Naive thymus-derived CD4-positive, alpha-beta T cell (primary cell): Measurements from ENCODE around the gene SULT1B1. TPM values are rescaled to one million over a fixed set of nuclear protein-coding genes. Genes with fewer than 3 reads are reported as not detected.

Experiments used
- ATAC-seq: fragments of 150-1000 bp; cut with Tn5 transposase; 2 replicates; pipeline ENCODE4 v1.10.0; 2021; ENCODE audit warnings: mild to moderate bottlenecking, moderate library complexity
- CTCF ChIA-PET: fragments of 350-600 bp; sonication (Branson Sonifier 250); formaldehyde crosslinking; loops from one replicate; lab custom pipeline; 2021; ENCODE audit warnings: antibody characterized with exemption; lab: Charles Lee
- POLR2A ChIA-PET: fragments of 350-600 bp; sonication (Branson Sonifier 250); formaldehyde crosslinking; loops from one replicate; lab custom pipeline; 2021; ENCODE audit warnings: antibody characterized with exemption, inconsistent platforms; lab: Charles Lee
- DNase-seq, 9 donors: peaks; one replicate each; pipeline versions ENCODE4 v3.0.0 to v3.0.0-alpha.2; 2020 to 2022; ENCODE audit warnings: mixed read lengths in 1 of 9
- H3K27ac ChIP-seq: one replicate; pipeline ENCODE4 v1.7.0; 2013; ENCODE audit warnings: mild to moderate bottlenecking, low read depth, low read length, moderate library complexity
- H3K27me3 ChIP-seq, 2 donors: one replicate each; pipeline ENCODE4 v1.7.0; 2013; ENCODE audit warnings: low read length in 2 of 2, mild to moderate bottlenecking in 2 of 2, moderate library complexity in 2 of 2; ENCODE audit not compliant: control insufficient read depth in 2 of 2, insufficient read depth in 2 of 2
- H3K36me3 ChIP-seq, 3 experiments: 1 replicate in 2 of 3; 2 replicates in 1 of 3; pipeline ENCODE4 v1.7.0; 2013; ENCODE audit warnings: low read length in 3 of 3, mild to moderate bottlenecking in 3 of 3, moderate library complexity in 1 of 3; ENCODE audit not compliant: insufficient read depth in 3 of 3, control insufficient read depth in 2 of 3
- H3K4me1 ChIP-seq, 2 donors: one replicate each; pipeline ENCODE4 v1.7.0; 2013; ENCODE audit warnings: low read length in 2 of 2, mild to moderate bottlenecking in 2 of 2, moderate library complexity in 1 of 2; ENCODE audit not compliant: control insufficient read depth in 2 of 2, insufficient read depth in 2 of 2
- H3K4me3 ChIP-seq: 2 replicates; pipeline ENCODE4 v1.7.0; 2013; ENCODE audit warnings: mild to moderate bottlenecking, low read length
- H3K9me3 ChIP-seq, 3 experiments: 1 replicate in 2 of 3; 2 replicates in 1 of 3; pipeline ENCODE4 v1.7.0; 2013; ENCODE audit warnings: low read length in 3 of 3; ENCODE audit not compliant: control insufficient read depth in 2 of 3
- H3K27ac Mint-ChIP-seq, 9 donors: one replicate each; pipeline ENCODE4 v1.8.0; 2020 to 2022; ENCODE audit warnings: mixed read lengths in 9 of 9, mild to moderate bottlenecking in 8 of 9, moderate library complexity in 5 of 9, inconsistent platforms in 2 of 9
- H3K27me3 Mint-ChIP-seq, 5 donors: one replicate each; pipeline ENCODE4 v1.8.0; 2021 to 2022; ENCODE audit warnings: mixed read lengths in 5 of 5, mild to moderate bottlenecking in 1 of 5
- H3K36me3 Mint-ChIP-seq, 5 donors: one replicate each; pipeline ENCODE4 v1.8.0; 2020 to 2022; ENCODE audit warnings: mixed read lengths in 5 of 5, mild to moderate bottlenecking in 3 of 5, inconsistent platforms in 1 of 5
- H3K4me1 Mint-ChIP-seq, 7 donors: one replicate each; pipeline ENCODE4 v1.8.0; 2020 to 2022; ENCODE audit warnings: mixed read lengths in 7 of 7, mild to moderate bottlenecking in 3 of 7, inconsistent platforms in 1 of 7
- H3K4me3 Mint-ChIP-seq, 10 donors: one replicate each; pipeline ENCODE4 v1.8.0; 2020 to 2022; ENCODE audit warnings: mild to moderate bottlenecking in 10 of 10, mixed read lengths in 10 of 10, moderate library complexity in 6 of 10, inconsistent platforms in 2 of 10
- H3K9me3 Mint-ChIP-seq, 11 donors: one replicate each; pipeline ENCODE4 v1.8.0; 2020 to 2022; ENCODE audit warnings: mixed read lengths in 11 of 11, mild to moderate bottlenecking in 4 of 11, inconsistent platforms in 1 of 11, moderate library complexity in 1 of 11
- intact Hi-C, 2 donors: fragments of 100-400 bp; cut with micrococcal nuclease; formaldehyde crosslinking; loops; one replicate each; pipeline ENCODE4 v1.15.1; 2023
- polyA plus RNA-seq, 2 donors: library from polyadenylated mRNA; unstranded; fragments of 300-500 nt; fragmentation: Illumina TruSeq; gene quantifications; one replicate each; pipeline ENCODE4 v1.2.3, GENCODE V29; 2021
- total RNA-seq, 6 experiments: library from RNA in 5 of 6; stranded (reverse) in 5 of 6; gene quantifications; 1 replicate in 5 of 6; 2 replicates in 1 of 6; pipeline ENCODE4 v1.2.3 and lab custom pipeline; 2021 to 2026

Gene SULT1B1
- total and polyA plus RNA-seq, 7 experiments from 2014 or later: 8.2 to 32.0 (median 16.7) TPM

GRCh38 chr4:69718396-69719271 lies 41.8 kb downstream of the SULT1B1 start:
- Histone ChIP-seq H3K9me3 (no peaks in the 10 kb centered on the region), H3K27me3 (no peaks in the 10 kb centered on the region), H3K4me1 (no peaks in the 10 kb centered on the region), H3K36me3 (no peaks in the 10 kb centered on the region), H3K27ac (no peak overlapping the region), H3K4me3 (no peak overlapping the region)
- Mint-ChIP-seq H3K36me3 (peaks cover 0 to 25% (median 11%) of the 10 kb centered on the region in 5 donors), H3K27me3 (no peaks in the 10 kb centered on the region), H3K4me3 (no peak overlapping the region), H3K27ac (peak overlapping the region in 3 of 9 donors; percentile 4 to 43 (median 21)), H3K4me1 (peaks cover 0 to 12% (median 8%) of the 10 kb centered on the region in 7 donors), H3K9me3 (no peaks in the 10 kb centered on the region)
- DNase-seq (no peak), ATAC-seq (no peak)
- POLR2A ChIA-PET: no interaction called here
- intact Hi-C loops: loop anchor here in 1 of 2 donors (1.0 kb wide), 1 partner anchor 10 kb away; no protein-coding TSS in a partner anchor
- CTCF ChIA-PET: no interaction called here

- no peaks in the 10 kb centered on the region for H3K27me3 Mint-ChIP-seq
- Histone ChIP-seq H3K4me1 (no peaks in the 10 kb centered on the region), H3K27me3 (no peaks in the 10 kb centered on the region), H3K4me3 (no peak overlapping the region), H3K9me3 (no peaks in the 10 kb centered on the region), H3K27ac (no peak overlapping the region), H3K36me3 (no peaks in the 10 kb centered on the region)
- peaks cover 0 to 19% (median 7%) of the 10 kb centered on the region in 5 donors for H3K36me3 Mint-ChIP-seq
- ChIA-PET POLR2A (no interaction called here), CTCF (no interaction called here)
- intact Hi-C loops: loop anchor here in 1 of 2 donors (1.0 kb wide), 1 partner anchor 11 kb away; no protein-coding TSS in a partner anchor
- no peak overlapping the region for H3K27ac Mint-ChIP-seq
- H3K4me3 Mint-ChIP-seq: no peak overlapping the region
- ATAC-seq (no peak), DNase-seq (no peak)
- peaks cover 0 to 12% (median 8%) of the 10 kb centered on the region in 7 donors for H3K4me1 Mint-ChIP-seq
- no peaks in the 10 kb centered on the region for H3K9me3 Mint-ChIP-seq
These were observed 42.6 kb downstream of the SULT1B1 start for GRCh38 chr4:69717778-69718177.

DNA sequence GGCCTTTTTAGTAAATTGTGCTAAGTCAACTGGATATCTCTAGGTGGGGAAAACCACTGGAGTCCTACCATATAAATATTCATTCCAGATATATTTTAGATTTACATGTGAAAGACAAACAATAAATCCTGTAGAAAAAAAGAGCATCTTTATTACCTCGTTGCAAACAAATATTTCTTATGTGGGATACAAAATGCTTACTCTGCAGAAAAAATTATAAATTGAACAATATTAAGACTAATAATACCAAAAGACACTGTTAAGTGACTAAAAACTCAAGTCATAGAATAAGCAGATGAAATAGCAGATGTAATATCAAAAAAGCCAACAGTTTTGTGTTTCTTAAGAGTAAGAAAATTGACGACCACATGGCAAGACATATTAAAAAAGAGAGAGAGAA lies 43.8 kb downstream of the SULT1B1 start:
- Histone ChIP-seq H3K27ac (no peak overlapping the region), H3K4me3 (no peak overlapping the region), H3K36me3 (no peaks in the 10 kb centered on the region), H3K27me3 (no peaks in the 10 kb centered on the region), H3K4me1 (no peaks in the 10 kb centered on the region), H3K9me3 (no peaks in the 10 kb centered on the region)
- ATAC-seq (no peak), DNase-seq (no peak)
- POLR2A ChIA-PET: no interaction called here
- Mint-ChIP-seq H3K4me1 (peaks cover 0 to 12% (median 8%) of the 10 kb centered on the region in 7 donors), H3K27me3 (no peaks in the 10 kb centered on the region), H3K36me3 (peaks cover 0 to 14% (median 3%) of the 10 kb centered on the region in 5 donors), H3K27ac (no peak overlapping the region), H3K9me3 (no peaks in the 10 kb centered on the region), H3K4me3 (no peak overlapping the region)
- CTCF ChIA-PET: no interaction called here
- intact Hi-C loops: no loop called here

- ChIA-PET POLR2A (no interaction called here), CTCF (no interaction called here)
- Histone ChIP-seq H3K9me3 (no peaks in the 10 kb centered on the region), H3K27me3 (no peaks in the 10 kb centered on the region), H3K36me3 (no peaks in the 10 kb centered on the region), H3K4me3 (no peak overlapping the region), H3K27ac (no peak overlapping the region), H3K4me1 (no peaks in the 10 kb centered on the region)
- Mint-ChIP-seq H3K36me3 (peaks cover 0 to 13% (median 9%) of the 10 kb centered on the region in 5 donors), H3K27ac (peak overlapping the region in 1 of 9 donors; percentile 77), H3K27me3 (no peaks in the 10 kb centered on the region), H3K4me1 (peaks cover 0 to 12% (median 8%) of the 10 kb centered on the region in 7 donors), H3K4me3 (no peak overlapping the region), H3K9me3 (peaks cover 0 to 16% (median 7%) of the 10 kb centered on the region in 11 donors)
- intact Hi-C loops: no loop called here
- peak; percentile 27 for ATAC-seq
- DNase-seq: no peak
These were observed 46.3 kb downstream of the SULT1B1 start for GRCh38 chr4:69714086-69714485.

DNA sequence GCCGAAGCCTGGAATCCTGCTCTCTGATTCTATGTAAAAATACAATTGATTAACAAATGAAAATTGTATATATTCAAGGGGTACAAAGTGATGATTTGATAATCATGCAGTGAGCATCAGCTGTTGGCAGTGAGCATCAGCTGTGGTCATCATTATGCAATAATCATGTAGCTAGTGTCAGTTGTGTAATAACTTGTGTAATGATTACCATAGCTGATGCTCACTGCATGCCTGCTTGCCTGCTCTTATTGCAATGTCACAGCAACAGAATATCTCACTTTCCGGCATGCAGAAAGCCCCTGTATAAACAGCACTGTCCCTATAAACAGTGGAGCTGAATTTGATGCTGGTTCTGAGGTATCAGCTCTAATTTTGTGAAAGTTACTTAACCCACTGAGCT lies 46.8 kb downstream of the SULT1B1 start:
- no peak overlapping the region for H3K4me3 Mint-ChIP-seq
- Histone ChIP-seq H3K27ac (no peak overlapping the region), H3K9me3 (no peaks in the 10 kb centered on the region), H3K36me3 (no peaks in the 10 kb centered on the region), H3K4me3 (no peak overlapping the region), H3K27me3 (no peaks in the 10 kb centered on the region), H3K4me1 (no peaks in the 10 kb centered on the region)
- H3K27ac Mint-ChIP-seq: no peak overlapping the region
- peaks cover 0 to 13% (median 9%) of the 10 kb centered on the region in 5 donors for H3K36me3 Mint-ChIP-seq
- ATAC-seq (peak; percentile 83), DNase-seq (no peak)
- intact Hi-C loops: no loop called here
- H3K9me3 Mint-ChIP-seq: peaks cover 0 to 16% (median 7%) of the 10 kb centered on the region in 11 donors
- H3K4me1 Mint-ChIP-seq: peaks cover 0 to 10% (median 5%) of the 10 kb centered on the region in 7 donors
- POLR2A ChIA-PET: no interaction called here
- no peaks in the 10 kb centered on the region for H3K27me3 Mint-ChIP-seq
- CTCF ChIA-PET: no interaction called here

- H3K4me1 Mint-ChIP-seq: peaks cover 0 to 6% (median 1%) of the 10 kb centered on the region in 7 donors
- intact Hi-C loops: no loop called here
- H3K4me3 Mint-ChIP-seq: no peak overlapping the region
- Histone ChIP-seq H3K27ac (no peak overlapping the region), H3K27me3 (no peaks in the 10 kb centered on the region), H3K4me1 (no peaks in the 10 kb centered on the region), H3K36me3 (no peaks in the 10 kb centered on the region), H3K9me3 (no peaks in the 10 kb centered on the region), H3K4me3 (no peak overlapping the region)
- no peaks in the 10 kb centered on the region for H3K27me3 Mint-ChIP-seq
- peaks cover 0 to 16% (median 7%) of the 10 kb centered on the region in 11 donors for H3K9me3 Mint-ChIP-seq
- ChIA-PET CTCF (no interaction called here), POLR2A (no interaction called here)
- DNase-seq (no peak), ATAC-seq (no peak)
- H3K27ac Mint-ChIP-seq: no peak overlapping the region
- H3K36me3 Mint-ChIP-seq: peaks cover 0 to 13% (median 9%) of the 10 kb centered on the region in 5 donors
These were observed 49.8 kb downstream of the SULT1B1 start for GRCh38 chr4:69710580-69710979.
